Osteocyte (in vitro differentiated cells): ENCODE measurements around the gene OR2Z1. TPM values are rescaled to one million over a fixed set of nuclear protein-coding genes. Genes with fewer than 3 reads are reported as not detected.
"Not testable (repeated sequence)": the region's sequence is repeated elsewhere in the genome, so short reads cannot be mapped to it uniquely, and the experiment has no call there.

Source experiments
- DNase-seq: peaks from one replicate; pipeline ENCODE4 v3.0.0; 2021; ENCODE audit warnings: mixed read lengths; ENCODE audit not compliant: unreplicated experiment; ENCODE audit errors: extremely low spot score
- H3K27ac Mint-ChIP-seq: one replicate; pipeline ENCODE4 v1.8.0; 2021; ENCODE audit warnings: mild to moderate bottlenecking, mixed read lengths; ENCODE audit not compliant: unreplicated experiment
- H3K27me3 Mint-ChIP-seq: one replicate; pipeline ENCODE4 v1.8.0; 2021; ENCODE audit warnings: mixed read lengths; ENCODE audit not compliant: unreplicated experiment
- H3K36me3 Mint-ChIP-seq: one replicate; pipeline ENCODE4 v1.8.0; 2021; ENCODE audit warnings: mixed read lengths; ENCODE audit not compliant: unreplicated experiment
- H3K4me1 Mint-ChIP-seq: one replicate; pipeline ENCODE4 v1.8.0; 2021; ENCODE audit warnings: mixed read lengths; ENCODE audit not compliant: unreplicated experiment
- H3K4me3 Mint-ChIP-seq: one replicate; pipeline ENCODE4 v1.8.0; 2021; ENCODE audit warnings: mild to moderate bottlenecking, moderate library complexity, mixed read lengths; ENCODE audit not compliant: unreplicated experiment
- H3K9me3 Mint-ChIP-seq: one replicate; pipeline ENCODE4 v1.8.0; 2021; ENCODE audit warnings: mixed read lengths; ENCODE audit not compliant: unreplicated experiment
- total RNA-seq: library from RNA; stranded (reverse); gene quantifications from 2 replicates; pipeline ENCODE4 v1.2.1, GENCODE V29; 2021
- TF ChIP-seq, protein P1 (sequence below): fragments of 200-600 bp; sonication (generic); IDR thresholded peaks from 2 replicates; pipeline ENCODE4 v1.5.0; 2021; ENCODE audit warnings: antibody characterized with exemption, mild to moderate bottlenecking, moderate library complexity

The OR2Z1 gene
- total RNA-seq, 1 donor from 2014 or later, result not detected

GRCh38 chr19:8700956-8701355 is 20.5 kb upstream of the OR2Z1 start:
- Mint-ChIP-seq H3K36me3 (no peaks in the 10 kb centered on the region), H3K9me3 (peaks cover 13% of the 10 kb centered on the region), H3K4me1 (no peaks in the 10 kb centered on the region), H3K27ac (no peak overlapping the region), H3K27me3 (no peaks in the 10 kb centered on the region), H3K4me3 (no peak overlapping the region)
- TF ChIP-seq, protein P1, sequence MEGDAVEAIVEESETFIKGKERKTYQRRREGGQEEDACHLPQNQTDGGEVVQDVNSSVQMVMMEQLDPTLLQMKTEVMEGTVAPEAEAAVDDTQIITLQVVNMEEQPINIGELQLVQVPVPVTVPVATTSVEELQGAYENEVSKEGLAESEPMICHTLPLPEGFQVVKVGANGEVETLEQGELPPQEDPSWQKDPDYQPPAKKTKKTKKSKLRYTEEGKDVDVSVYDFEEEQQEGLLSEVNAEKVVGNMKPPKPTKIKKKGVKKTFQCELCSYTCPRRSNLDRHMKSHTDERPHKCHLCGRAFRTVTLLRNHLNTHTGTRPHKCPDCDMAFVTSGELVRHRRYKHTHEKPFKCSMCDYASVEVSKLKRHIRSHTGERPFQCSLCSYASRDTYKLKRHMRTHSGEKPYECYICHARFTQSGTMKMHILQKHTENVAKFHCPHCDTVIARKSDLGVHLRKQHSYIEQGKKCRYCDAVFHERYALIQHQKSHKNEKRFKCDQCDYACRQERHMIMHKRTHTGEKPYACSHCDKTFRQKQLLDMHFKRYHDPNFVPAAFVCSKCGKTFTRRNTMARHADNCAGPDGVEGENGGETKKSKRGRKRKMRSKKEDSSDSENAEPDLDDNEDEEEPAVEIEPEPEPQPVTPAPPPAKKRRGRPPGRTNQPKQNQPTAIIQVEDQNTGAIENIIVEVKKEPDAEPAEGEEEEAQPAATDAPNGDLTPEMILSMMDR, result no peak
- DNase-seq, result peak; percentile 25

- H3K4me3 Mint-ChIP-seq, result no peak overlapping the region
- peak; percentile 48 for DNase-seq
These were observed 19.1 kb upstream of the OR2Z1 start for GRCh38 chr19:8702350-8702749.

GRCh38 chr19:8703223-8703622 is 18.2 kb upstream of the OR2Z1 start:
- Mint-ChIP-seq H3K27me3 (no peaks in the 10 kb centered on the region), H3K27ac (no peak overlapping the region), H3K4me3 (no peak overlapping the region), H3K9me3 (no peaks in the 10 kb centered on the region), H3K4me1 (no peaks in the 10 kb centered on the region), H3K36me3 (no peaks in the 10 kb centered on the region)
- no peak for DNase-seq
- TF ChIP-seq, protein P1, result no peak

More at GRCh38 chr19:8702350-8702749, 19.1 kb upstream of the OR2Z1 start:
- TF ChIP-seq, protein P1, result no peak
- no peaks in the 10 kb centered on the region for H3K36me3 Mint-ChIP-seq
- no peaks in the 10 kb centered on the region for H3K4me1 Mint-ChIP-seq
- H3K27me3 Mint-ChIP-seq, result no peaks in the 10 kb centered on the region
- H3K9me3 Mint-ChIP-seq, result no peaks in the 10 kb centered on the region
- H3K27ac Mint-ChIP-seq, result no peak overlapping the region

DNA sequence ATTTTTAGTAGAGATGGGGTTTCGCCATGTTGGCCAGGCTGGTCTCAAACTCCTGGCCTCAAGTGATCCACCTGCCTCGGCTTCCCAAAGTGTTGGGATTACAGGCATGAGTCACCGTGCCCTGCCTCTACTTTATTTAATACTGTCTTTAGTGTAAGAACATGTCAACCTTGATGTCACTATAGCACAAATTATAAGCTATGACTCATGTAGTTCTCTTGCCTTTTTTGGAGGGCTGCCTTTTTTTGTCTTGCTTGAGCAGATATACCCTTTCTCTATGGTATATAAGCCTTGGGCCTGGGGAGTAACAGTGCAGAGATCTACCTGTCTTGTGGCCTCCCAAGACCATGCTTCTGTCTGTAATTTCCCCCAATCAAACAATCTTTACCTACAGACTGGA is 16.1 kb upstream of the OR2Z1 start:
- H3K9me3 Mint-ChIP-seq, H3K36me3 Mint-ChIP-seq, H3K4me3 Mint-ChIP-seq, H3K4me1 Mint-ChIP-seq, H3K27me3 Mint-ChIP-seq, H3K27ac Mint-ChIP-seq: not testable (repeated sequence)
- peak; percentile 15 for DNase-seq

- no peaks in the 10 kb centered on the region for H3K27me3 Mint-ChIP-seq
- no peaks in the 10 kb centered on the region for H3K4me1 Mint-ChIP-seq
- H3K36me3 Mint-ChIP-seq, result no peaks in the 10 kb centered on the region
- no peak overlapping the region for H3K4me3 Mint-ChIP-seq
- peak; percentile 19 for DNase-seq
- no peak overlapping the region for H3K27ac Mint-ChIP-seq
- H3K9me3 Mint-ChIP-seq, result no peaks in the 10 kb centered on the region
- TF ChIP-seq, protein P1, result no peak
These were observed 15.7 kb upstream of the OR2Z1 start for GRCh38 chr19:8705742-8706141.

DNA sequence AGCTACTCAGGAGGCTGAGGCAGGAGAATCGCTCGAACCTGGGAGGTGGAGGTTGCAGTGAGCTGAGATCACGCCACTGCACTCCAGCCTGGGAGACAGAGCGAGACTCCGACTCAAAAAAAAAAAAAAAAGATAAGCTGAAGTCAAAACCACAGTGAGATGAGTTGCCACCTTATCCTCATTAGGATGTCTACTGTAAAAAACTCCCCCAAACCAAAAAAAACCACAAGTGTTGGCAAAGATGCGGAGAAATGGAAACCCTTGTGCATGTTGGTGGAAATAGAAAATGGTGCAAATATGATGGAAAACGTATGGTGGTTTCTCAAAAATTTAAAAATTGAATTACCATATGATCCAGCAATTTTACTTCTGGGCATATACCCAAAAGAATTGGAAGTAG is 11.1 kb upstream of the OR2Z1 start:
- H3K36me3 Mint-ChIP-seq, H3K27me3 Mint-ChIP-seq, H3K4me3 Mint-ChIP-seq, H3K27ac Mint-ChIP-seq, H3K4me1 Mint-ChIP-seq, H3K9me3 Mint-ChIP-seq, DNase-seq: not testable (repeated sequence)
